WTC11 (cell line): Measurements from ENCODE around the gene GNL2.

Experiments
- EMX1 ChIP-seq: fragments of 250-450 bp; sonication (Bioruptor Pico); IDR thresholded peaks from 2 replicates; pipeline ENCODE4 v1.8.0; 2021; ENCODE audit warnings: mild to moderate bottlenecking
- IRF2 ChIP-seq: sonication (generic); formaldehyde crosslinking; IDR thresholded peaks from 2 replicates; pipeline ENCODE4 v1.8.0; 2022; ENCODE audit warnings: low read depth, missing genetic modification reagents, borderline replicate concordance
- NFE2L1 ChIP-seq: sonication (generic); formaldehyde crosslinking; IDR thresholded peaks from 2 replicates; pipeline ENCODE4 v1.8.1; 2023; ENCODE audit warnings: missing genetic modification reagents
- TF ChIP-seq, protein P1 (sequence below): sonication (generic); formaldehyde crosslinking; IDR thresholded peaks from 2 replicates; pipeline ENCODE4 v1.8.1; 2022; ENCODE audit warnings: mild to moderate bottlenecking, moderate library complexity, missing genetic modification reagents
- TF ChIP-seq, protein P2 (sequence below): fragments of 200-600 bp; IDR thresholded peaks from 2 replicates; pipeline ENCODE4 v1.8.0; 2022; ENCODE audit warnings: antibody characterized with exemption
- TF ChIP-seq, protein P3 (sequence below): sonication (generic); formaldehyde crosslinking; IDR thresholded peaks from 2 replicates; pipeline ENCODE4 v1.8.1; 2023; ENCODE audit warnings: mild to moderate bottlenecking, missing genetic modification reagents, moderate library complexity

DNA sequence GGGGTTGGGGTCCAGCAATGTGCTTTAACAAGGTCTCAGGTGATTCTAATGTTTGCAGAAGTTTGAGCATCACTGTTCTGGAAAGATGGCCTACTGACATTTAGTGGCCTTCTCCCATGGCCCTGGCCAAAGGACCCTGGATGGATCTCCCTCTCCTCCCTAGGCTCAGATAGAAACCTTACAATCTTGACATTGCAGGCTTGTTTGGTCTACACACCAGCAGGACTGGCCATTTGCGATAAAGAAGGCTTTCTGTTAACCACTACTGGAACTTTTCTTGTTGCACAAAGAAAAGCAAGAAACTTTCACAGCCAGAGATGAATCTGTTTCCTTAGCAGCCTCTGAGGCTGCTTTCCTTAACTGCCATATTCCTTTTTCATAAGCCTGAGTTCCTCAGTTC is 32.8 kb downstream of the GNL2 start:
- TF ChIP-seq, protein P1, sequence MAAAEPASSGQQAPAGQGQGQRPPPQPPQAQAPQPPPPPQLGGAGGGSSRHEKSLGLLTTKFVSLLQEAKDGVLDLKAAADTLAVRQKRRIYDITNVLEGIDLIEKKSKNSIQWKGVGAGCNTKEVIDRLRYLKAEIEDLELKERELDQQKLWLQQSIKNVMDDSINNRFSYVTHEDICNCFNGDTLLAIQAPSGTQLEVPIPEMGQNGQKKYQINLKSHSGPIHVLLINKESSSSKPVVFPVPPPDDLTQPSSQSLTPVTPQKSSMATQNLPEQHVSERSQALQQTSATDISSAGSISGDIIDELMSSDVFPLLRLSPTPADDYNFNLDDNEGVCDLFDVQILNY, result no peak
- TF ChIP-seq IRF2 (CRISPR knock-in tag) (no peak), NFE2L1 (CRISPR knock-in tag) (no peak), EMX1 (CRISPR knock-in tag) (no peak)
- TF ChIP-seq, protein P2, sequence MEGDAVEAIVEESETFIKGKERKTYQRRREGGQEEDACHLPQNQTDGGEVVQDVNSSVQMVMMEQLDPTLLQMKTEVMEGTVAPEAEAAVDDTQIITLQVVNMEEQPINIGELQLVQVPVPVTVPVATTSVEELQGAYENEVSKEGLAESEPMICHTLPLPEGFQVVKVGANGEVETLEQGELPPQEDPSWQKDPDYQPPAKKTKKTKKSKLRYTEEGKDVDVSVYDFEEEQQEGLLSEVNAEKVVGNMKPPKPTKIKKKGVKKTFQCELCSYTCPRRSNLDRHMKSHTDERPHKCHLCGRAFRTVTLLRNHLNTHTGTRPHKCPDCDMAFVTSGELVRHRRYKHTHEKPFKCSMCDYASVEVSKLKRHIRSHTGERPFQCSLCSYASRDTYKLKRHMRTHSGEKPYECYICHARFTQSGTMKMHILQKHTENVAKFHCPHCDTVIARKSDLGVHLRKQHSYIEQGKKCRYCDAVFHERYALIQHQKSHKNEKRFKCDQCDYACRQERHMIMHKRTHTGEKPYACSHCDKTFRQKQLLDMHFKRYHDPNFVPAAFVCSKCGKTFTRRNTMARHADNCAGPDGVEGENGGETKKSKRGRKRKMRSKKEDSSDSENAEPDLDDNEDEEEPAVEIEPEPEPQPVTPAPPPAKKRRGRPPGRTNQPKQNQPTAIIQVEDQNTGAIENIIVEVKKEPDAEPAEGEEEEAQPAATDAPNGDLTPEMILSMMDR, result no peak
- TF ChIP-seq, protein P3, sequence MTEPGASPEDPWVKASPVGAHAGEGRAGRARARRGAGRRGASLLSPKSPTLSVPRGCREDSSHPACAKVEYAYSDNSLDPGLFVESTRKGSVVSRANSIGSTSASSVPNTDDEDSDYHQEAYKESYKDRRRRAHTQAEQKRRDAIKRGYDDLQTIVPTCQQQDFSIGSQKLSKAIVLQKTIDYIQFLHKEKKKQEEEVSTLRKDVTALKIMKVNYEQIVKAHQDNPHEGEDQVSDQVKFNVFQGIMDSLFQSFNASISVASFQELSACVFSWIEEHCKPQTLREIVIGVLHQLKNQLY (CRISPR knock-in tag), result no peak
